Retina (tissue), 1 donor: ENCODE measurements around the gene STK16.
"Not testable (repeated sequence)": the region's sequence is repeated elsewhere in the genome, so short reads cannot be mapped to it uniquely, and the experiment has no call there.

Experiments
- DNase-seq: peaks from one replicate; pipeline ENCODE4 v3.0.0-alpha.2; 2016

Gene STK16, protein sequence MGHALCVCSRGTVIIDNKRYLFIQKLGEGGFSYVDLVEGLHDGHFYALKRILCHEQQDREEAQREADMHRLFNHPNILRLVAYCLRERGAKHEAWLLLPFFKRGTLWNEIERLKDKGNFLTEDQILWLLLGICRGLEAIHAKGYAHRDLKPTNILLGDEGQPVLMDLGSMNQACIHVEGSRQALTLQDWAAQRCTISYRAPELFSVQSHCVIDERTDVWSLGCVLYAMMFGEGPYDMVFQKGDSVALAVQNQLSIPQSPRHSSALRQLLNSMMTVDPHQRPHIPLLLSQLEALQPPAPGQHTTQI

GRCh38 chr2:219245148-219245898 lies at the start of gene STK16, which contains the start of gene GLB1L:
STK16 (plus strand) TSS chr2:219245479; CDS start chr2:219246000, 521 bp downstream.
GLB1L (minus strand) TSS chr2:219245444; CDS start chr2:219243573, 1,871 bp downstream.
- peak; percentile 97 for DNase-seq

DNA sequence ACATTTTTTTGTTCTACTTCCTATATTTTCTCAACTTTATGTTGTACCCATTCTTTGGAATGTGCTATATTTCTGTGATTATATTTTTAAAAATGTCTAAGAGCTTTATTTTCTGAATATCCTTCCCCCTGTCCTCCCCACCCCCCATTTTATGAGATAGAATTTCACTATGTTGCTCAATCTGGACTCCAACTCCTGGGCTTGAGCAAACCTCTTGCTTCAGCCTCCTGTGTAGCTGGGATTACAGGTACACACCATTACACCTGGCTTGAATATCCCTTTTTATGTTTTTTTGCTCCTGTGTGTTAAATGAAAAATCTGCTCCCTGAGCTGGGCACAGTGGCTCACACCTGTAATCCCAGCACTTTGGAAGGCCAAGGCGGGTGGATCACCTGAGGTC lies 47.9 kb upstream of the STK16 start:
- DNase-seq: no peak

DNA sequence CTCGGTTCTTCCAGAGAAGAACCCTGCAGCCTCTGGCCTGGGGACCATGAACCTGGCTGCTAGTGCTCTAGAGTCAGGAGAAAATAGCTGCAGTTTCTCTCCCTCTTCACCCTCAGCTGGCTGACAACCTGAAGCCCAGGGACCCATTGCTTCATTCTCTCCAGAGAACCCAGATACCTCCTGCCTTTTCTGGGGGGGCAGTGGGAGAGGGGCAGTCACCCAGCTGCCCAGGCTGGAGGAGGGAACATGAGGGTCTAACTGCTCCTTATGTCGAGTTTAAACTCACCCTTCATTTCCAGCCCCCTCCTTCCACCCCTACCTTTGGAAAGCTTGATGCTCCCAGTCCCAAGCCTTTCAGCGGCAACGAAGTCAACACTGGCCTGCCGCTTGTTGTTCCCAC lies 46.3 kb upstream of the STK16 start:
- DNase-seq: no peak

DNA sequence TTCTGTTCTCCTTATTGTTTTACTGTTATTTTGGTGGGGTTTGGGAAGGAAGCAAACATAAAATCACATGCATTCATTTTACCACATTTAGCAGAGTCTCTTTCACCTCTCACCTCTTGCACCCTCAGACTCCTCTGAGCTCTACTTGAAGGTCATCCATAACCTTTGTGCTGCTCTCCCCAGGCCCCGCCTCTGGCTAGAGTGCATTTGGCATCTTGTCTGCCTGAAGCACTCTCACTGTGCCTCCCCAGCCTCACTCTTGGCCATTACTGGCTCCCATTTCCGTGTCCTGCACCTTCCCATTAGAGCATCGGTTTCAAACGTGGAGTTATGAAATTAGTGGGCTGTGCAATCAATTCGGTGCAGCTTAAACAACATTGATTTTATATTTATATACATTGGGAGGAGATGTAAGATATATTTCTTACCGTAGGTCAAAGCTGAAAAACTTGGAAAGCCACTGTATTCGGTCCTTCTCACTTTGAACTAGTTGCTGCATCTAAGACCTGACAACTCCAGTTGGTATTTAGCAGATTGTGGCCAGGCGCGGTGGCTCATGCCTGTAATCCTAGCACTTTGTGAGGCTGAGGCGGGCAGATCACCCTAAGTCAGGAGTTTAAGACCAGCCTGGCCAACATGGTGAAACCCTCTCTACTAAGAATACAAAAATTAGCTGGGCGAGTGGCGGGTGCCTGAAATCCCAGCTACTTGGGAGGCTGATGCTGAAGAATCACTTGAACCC lies 45.6 kb upstream of the STK16 start:
- DNase-seq: no peak

DNA sequence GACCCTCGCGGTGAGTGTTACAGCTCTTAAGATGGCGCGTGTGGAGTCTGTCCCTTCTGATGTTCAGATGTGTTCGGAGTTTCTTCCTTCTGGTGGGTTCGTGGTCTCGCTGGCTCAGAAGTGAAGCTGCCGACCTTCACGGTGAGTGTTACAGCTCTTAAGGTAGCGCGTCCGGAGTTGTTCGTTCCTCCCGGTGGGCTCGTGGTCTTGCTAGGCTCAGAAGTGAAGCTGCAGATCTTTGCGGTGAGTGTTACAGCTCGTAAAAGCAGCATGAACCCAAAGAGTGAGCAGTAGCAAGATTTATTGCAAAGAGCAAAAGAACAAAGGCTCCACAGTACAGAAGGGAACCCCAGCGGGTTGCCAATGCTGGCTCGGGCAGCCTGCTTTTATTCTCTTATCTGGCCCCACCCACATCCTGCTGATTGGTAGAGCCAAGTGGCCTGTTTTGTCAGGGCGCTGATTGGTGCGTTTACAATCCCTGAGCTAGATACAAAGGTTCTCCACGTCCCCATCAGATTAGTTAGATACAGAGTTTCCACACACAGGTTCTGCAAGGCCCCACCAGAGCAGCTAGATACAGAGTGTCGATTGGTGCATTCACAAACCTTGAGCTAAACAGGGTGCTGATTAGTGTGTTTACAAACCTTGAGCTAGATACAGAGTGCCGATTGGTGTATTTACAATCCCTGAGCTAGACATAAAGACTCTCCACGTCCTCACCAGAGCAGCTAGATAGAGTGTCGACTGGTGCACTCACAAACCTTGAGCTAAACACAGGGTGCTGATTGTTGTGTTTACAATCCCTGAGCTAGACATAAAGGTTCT lies 44.6 kb upstream of the STK16 start:
- DNase-seq: not testable (repeated sequence)

- not testable (repeated sequence) for DNase-seq
Observed at GRCh38 chr2:219201331-219201730, 43.9 kb upstream of the STK16 start.

DNA sequence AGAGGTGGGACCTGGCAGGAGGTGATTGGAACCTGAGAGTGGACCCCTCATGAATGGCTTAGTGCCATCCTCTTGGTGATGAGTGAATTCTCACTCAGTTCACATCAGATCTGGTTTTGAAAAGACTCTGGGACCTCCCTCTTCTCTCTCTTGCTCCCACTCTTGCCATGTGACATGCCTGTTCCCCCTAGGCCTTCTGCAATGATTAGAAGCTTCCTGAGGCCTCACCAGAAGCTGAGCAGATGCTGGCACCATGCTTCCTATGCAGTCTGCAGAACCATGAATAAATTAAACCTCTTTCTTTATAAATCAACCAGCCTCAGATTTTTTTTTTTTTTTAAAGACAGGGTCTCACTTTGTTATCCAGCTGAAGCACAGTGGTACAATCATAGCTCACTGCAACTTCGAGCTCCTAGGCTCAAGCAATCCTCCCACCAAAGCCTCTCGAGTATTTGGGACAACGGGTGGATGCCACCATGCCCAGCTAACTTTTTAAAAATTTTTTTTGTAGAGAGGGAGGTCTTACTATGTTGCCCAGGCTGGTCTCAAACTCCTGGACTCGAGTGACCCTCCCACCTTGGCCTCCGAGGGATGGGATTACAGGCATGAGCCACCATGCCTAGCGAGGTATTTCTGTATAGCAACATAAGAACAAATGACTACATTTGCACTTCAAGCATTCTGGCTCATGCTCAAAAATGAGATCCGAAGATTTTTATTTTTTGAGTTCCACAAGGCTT lies 40.7 kb upstream of the STK16 start:
- no peak for DNase-seq

DNA sequence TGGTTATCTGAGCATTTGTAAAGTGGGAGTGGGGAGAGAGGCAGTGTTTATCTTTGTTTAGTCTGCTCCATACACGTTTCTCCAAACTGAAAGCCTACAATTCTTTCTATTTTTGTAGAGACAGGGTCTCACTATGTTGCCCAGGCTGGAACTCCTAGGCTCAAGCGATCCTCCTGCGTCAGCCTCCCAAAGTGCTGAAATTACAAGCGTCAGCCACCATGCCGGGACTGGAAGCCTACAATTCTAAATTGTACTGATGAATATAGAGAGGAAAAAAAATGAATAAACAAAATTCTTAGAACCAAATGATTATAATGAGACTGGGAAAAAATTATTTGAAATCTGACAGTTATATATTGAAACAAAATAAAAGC lies 40.1 kb upstream of the STK16 start:
- no peak for DNase-seq

DNA sequence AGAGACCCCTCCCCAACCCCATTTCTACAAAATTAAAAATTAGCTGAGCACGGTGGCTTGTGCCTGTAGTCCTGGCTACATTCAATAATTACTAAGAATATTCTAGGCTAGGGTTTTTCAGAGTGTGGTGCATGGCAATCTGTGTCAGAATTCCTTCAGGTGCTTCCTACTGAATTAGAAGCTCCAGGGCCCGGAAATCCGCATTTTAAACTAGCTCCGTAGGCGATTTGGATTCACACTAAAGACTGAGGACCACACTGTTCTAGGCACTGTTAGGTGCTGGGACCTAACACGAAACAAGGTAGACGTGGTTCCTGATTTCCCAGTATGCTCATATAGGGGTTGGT lies 39.3 kb upstream of the STK16 start:
- no peak for DNase-seq

DNA sequence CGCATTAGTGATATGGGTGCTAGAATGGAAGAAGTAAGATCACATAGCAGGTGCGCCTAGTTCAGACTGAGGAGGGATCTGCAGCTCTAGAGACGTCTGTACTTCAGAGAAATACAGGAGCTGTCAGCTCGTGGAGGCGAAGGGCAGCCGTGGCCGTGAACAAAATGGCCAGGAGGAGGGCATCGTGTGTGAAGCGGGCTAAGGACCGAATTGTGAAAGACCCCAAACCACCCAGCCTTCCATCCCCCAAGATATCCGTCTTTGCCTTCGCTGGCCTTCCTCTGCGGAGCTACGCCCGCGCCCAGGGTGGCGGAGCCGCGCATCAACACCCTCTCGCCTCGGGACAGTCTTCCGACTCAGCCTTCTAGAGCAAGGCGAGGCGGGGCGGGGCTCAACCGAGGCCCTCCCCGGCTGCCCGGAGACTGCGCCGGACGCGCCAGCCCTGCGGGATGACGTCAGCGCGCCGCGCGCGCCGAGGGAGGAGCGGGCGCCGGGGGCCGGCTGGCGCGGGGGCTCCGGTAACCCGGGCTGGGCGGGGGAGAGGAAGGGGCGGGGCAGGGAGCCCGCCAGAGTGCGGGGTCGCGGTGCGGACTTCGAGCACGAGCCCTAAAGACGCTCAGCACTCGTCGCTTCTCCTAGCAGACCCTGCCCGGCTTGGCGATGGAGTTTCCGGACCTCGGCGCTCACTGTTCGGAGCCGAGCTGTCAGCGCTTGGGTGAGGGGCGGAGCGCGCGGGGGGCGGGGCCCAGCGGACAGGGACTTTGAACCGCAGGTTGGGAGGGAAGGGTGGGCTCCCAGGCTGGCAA lies 38.7 kb upstream of the STK16 start, which contains the start of gene ZFAND2B:
Gene ZFAND2B (plus strand): TSS at position 455 of the 806 bp plus-strand sequence. CDS start 206 bp downstream, at position 661.
- peak; percentile 95 for DNase-seq

- DNase-seq: no peak
Observed at GRCh38 chr2:219207134-219207883, 38.0 kb upstream of the STK16 start.

DNA sequence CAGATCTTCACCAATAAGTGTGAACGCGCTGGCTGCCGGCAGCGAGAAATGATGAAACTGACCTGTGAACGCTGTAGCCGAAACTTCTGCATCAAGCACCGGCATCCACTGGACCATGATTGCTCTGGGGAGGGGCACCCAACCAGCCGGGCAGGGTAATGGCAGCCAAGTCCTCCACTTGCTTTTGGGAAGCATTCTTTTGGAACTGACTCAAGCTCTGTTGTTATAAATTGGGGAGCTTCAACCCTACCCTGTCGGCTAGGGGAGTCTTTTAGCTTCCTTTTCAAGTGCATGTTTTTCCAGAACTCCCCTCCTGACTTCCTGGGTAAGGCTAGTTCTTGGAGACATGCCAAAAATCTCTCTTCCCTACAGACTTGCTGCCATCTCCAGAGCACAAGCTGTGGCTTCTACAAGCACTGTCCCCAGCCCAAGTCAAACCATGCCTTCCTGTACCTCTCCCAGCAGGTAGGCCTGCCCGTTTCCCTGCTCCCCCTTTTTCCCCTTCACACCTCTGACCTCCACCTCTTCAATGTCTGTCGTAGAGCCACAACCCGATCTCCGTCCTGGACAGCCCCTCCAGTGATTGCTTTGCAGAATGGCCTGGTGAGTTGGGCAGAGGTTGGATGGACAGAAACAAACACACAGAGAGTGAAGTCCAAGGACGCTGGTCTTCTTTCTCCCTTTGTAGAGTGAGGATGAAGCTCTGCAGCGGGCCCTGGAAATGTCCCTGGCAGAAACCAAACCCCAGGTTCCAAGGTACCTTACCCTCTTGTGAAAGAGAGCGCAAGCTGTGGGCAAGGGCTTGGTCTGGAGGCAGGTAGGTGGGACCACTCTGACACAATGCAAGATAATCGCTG lies 37.2 kb upstream of the STK16 start:
- DNase-seq: no peak

- no peak for DNase-seq
Observed at GRCh38 chr2:219209236-219210195, 35.8 kb upstream of the STK16 start.

GRCh38 chr2:219210196-219210885 lies 34.9 kb upstream of the STK16 start:
- no peak for DNase-seq

DNA sequence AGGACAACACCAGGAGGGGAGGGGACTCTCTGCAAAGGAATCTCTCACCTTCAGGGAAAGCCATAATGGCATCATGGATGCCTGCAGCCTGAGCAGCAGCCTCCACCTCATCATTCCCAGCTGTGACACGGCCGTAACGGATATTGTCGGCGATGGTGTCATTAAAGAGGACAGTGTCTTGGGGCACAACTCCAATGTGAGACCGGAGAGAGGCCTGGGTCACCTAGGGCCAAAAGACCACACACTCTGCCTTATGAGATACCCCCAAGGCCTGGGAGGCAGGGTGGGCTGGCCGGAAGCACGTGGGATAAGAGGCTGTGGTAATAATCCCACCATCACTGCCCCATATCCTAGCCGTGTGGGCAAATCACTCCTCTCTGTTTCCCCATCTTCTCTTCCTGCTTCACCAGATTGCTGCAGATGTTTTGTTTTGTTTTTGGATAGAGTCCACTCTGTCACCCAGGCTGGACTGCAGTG lies 34.4 kb upstream of the STK16 start:
- no peak for DNase-seq

GRCh38 chr2:219213026-219213415 lies 32.3 kb upstream of the STK16 start:
- DNase-seq: no peak

GRCh38 chr2:219213486-219214071 lies 31.7 kb upstream of the STK16 start:
- DNase-seq: no peak
